Activated CD4-positive, alpha-beta T cell treated with anti-CD3 and anti-CD28 coated beads for 48 hours (primary cell): Measurements from ENCODE around the gene ADGRB2.

Experiments
- DNase-seq: peaks from one replicate; pipeline ENCODE4 v3.0.0-alpha.2; 2020

Gene ADGRB2

GRCh38 chr1:31763671-31764311, 349 bp downstream of the ADGRB2 start:
- no peak for DNase-seq

DNA sequence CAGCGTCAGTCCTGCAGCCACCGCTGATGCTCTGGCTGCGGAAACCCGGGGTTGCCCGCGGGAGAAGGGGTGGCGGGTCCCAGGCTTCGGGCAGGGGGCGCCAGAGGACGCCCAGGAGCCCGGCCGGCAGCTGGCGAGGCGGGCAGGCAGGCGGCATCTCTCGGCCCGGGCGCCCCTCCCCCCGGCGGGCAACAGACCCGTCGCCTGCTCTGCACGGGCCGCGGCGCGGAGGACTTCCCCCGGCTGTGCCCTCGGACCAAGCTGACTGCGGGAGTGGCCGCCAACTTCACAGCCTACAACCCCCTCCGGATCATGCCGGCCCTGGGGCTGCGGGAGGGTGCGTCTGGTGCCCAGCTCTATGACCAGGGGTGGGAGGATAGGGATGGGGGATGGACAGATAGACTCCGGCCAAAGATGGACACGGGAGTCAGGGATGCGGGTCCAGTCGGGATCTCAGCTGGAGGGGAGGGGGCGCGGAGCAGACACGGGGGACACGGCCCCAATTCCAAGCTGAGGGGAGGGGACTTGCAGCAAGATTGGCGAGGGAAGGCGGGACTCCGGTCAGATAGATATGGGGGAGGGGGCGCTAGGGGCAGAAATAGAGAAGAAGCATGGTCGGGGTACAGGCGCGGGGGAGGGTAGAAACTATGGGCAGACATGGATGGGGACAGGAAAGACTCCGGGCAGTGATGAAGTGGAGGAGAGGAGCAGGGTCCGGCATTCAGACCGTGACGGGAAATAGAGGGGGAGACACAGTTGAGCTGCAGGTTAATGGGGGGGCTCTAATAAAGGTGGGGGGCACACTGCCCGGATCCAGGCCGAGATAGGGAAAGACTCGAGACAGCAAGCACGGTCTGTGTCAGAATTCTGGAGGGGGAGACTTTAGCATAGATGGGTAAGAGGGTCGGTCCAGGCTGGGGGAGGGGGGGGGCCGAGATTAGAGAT, 1.1 kb downstream of the ADGRB2 start:
- peak; percentile 78 for DNase-seq

DNA sequence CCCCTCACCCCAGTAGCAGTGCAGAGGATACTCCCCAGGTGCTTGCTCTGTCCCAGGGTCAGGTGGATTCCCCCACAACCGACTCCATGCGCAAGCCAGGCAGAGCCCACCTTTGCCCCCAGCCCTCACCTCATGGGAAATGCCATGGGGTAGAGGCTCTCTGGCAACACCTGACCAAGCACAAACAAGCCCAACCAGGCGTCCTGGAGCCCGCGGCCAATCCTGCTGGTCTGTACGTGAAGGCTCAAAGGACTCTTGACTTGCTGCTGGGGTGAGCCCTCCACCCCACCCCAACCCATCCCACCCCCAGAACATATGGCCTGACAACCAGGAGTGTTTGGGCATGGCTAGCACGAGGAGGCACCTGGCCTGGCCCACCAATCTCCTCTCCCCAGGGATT, 1.8 kb downstream of the ADGRB2 start:
- no peak for DNase-seq

- DNase-seq, result no peak
Observed at GRCh38 chr1:31761883-31762282, 2.3 kb downstream of the ADGRB2 start.

DNA sequence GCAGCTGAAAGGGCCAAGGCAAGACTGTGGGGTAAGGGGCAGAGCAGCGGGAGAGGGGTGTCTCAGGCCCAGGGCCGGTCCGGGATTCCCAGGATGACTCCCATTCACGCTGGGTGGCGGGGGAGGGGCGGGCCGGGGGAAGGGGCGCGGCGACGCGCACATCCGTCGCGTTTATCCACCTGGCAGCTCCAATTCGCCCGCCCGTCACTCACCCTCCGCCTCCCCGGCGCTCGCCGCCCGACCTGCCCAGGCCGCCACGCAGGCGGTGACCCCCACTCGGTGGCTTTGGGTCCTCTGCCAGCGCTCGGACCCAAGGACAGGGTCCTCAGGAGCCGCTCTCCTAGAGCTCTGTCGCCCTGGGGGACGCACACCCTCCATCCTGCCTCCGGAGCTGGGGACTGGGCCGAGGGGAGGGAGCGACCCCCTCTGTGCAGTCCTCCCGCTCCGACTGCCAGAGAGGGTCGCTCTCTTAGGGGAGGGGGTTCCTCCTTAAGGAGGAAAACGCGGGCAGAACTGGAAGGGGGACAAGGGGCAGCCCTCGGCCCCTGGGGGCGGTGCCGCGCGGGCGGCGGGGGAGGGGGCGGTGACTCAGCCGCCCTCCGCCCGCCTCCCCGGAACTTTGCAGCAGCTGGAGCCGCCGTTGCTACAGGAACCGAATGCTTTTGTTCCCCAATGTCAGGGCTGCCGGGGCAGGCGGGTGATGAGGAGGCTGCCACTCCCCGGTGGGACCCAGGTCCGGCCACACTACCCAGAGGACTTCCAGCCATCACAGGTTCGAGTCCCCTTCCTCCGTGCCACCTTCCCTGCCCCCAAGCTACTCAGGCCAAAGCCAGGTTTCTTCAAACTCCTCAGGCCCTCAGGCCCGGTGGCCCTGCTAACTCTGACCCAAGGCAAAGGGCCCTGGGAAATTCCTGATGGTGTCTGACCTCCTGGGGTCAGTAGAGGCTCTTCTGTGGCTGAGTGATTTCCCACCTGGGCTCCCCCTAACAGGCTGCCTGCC, 3.4 kb downstream of the ADGRB2 start:
- DNase-seq, result peak; percentile 63

DNA sequence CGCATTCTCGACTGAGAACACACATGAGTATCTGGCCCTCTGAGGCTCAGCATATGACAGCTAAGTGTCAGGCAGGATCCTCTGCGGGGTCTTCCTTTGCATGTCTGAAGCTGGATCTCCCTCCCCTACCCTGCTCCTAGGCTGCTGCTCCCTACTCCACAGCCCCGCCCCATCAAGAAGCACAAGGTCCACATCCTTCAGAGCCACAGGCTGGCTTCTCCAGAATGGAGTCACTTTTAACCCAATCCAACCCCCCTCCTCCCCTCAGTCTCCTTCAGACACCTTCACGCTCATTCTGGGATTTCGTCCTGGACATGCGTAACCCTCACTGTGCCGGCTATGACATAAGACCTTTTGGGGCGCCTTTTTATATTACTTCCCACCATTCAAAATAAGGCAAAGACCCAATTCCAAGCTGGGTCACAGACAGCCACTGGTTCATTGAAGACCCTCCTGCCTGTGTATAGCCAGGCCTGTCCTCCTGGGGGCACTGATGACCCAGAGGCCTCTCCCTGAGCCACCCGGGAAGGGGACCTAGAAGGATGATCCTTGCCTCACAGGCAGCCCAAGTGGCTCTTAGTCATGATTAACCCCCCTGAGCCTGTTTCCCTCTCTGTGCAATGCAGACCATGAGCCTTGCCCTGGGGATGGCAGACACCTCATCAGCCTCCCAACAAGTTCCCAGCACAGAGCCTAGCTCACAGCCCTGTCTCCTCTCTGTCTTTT, 4.7 kb downstream of the ADGRB2 start:
- DNase-seq, result no peak

DNA sequence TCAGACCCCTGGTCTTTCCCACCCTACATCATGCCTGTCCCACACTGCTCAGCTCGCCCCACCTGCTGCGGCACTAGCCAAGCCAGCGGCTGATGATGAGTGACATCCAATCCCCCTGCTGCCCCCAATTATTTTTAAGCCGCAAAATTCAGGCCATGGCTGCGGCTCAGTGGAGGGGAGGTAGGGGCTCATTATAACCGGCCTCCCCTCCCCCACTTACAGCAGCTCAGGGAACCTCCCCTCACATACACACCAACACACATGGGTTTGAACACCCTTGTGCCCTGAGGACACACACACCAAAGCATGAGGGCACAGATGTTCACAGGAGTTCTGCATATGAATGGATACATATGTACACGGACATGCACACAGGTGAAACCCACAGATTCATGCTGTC, 5.3 kb downstream of the ADGRB2 start:
- DNase-seq, result no peak

- no peak for DNase-seq
Observed at GRCh38 chr1:31757989-31758388, 6.2 kb downstream of the ADGRB2 start.

DNA sequence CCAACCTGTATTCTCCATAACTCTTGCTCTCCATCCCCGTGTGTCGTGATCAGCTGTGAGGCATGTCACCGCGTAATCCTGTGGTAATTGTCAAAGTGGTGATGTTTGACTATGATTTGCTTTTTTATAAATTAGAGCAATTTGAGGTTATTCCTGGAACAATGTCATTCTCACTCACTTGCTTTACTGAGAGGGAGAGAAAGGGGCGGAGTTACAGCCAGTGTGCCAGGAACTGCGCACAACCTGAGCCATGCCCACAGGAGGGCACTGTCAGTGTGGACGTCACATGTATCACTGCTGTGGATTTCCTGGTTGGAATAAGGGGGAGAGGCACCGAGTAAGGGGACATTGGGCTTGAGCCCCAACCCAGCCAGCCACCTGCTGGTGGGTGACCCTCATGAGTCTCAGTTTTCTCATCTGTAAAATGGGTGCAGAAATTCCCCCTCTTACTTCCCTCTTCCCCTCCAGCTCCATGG, 6.9 kb downstream of the ADGRB2 start:
- no peak for DNase-seq

GRCh38 chr1:31756578-31756977, 7.6 kb downstream of the ADGRB2 start:
- DNase-seq, result no peak

DNA sequence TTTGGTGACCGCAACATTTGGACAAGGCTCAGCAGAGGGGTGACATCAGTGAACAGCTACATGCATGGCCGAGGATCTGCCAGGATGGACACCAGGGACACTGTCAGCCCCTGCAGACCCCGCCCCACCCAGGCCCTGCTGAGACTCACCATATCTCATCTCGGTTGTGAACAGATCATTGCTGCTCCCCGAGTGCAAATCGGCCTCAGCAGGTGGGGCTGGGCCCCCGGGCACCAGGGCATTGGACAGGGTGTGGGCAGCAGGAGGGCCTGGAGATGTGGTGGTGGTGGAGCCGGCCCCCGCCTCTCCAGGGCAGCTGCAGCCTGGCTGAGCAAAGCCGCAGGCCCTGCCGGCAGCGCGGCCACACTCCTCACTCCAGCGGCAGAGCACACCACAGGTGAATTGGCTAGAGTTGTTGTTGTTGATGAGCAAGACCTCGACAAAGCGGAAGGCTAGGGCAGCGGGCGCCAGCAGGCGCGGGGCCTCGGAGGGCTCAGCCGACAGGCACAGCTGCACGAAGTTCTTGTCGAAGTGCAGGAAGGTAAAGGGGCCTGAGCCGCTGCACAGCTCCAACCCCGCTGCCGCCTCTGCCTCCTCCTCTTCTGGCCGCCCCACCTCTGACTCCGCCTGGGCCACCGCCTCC, 8.2 kb downstream of the ADGRB2 start:
- no peak for DNase-seq

DNA sequence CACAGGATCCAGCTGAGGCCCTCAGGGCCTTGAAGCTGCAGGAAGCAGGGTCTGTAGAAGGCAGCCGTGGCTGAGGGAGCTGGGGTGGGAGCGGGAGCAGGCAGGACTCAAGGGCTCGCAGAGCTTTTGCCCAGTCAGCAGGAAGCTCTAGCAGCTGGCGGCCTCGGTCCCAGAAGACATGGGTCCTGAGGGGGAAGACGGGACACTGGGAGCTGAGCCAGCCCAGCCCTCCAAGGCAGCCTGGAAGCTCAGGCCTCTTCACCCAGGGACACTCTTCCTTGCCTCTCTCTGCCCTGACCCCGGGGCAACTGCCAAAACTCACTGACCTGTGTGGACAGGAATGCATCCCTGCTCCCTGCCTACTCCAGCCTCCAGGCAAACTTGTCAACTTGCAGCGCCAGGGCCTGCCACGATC, 8.9 kb downstream of the ADGRB2 start:
- DNase-seq, result no peak

DNA sequence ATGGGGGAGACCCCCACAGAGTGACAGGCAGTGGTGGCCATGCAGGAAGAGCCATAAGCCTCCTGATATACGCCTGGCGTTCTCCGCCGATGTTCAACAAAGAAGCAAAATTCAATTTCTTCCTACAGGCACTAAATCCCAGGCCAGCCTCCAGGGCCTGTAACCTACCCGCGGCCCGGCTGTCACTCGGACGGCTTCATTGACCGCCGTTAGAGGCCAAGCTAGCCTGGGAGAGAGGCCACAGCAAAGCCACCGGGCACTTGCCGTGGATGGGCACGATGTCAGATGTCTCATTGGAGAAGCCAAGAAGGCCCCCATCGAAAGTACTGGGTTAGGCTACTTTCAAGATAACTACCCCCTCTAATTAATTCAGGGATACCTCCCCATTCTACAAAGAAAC, 9.7 kb downstream of the ADGRB2 start:
- no peak for DNase-seq

DNA sequence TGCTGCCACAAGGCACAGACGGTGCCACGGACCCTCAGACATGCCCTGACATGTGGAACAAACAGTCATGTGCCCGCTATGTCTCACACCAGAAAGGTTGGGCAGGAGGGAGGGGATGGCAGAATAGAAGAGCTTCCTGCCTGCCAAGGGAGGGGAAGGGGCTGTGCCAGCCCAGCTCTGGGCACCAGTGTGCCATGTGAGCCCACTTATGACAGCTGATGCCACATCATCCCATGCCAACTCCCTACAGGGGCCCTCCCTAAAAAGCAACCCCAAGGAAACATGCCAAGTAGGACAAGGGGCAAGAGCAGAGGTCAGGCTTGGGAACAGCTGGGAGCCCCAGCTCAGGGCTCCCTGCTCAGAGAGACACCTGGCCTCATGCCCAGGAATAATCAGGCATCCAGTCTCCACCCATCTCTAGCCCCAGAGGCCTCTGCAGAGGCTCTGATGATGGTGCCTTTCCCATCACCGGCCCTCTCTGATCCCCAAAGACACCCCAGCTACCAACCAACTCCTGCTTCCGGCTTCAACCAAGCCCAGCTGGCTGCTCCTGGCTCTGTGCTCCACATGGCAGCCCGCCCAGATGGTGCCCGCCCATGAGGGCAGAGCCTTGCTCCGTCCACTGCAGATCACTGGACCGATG, 10.3 kb downstream of the ADGRB2 start:
- DNase-seq, result no peak

GRCh38 chr1:31752952-31753475, 11.1 kb downstream of the ADGRB2 start:
- no peak for DNase-seq

DNA sequence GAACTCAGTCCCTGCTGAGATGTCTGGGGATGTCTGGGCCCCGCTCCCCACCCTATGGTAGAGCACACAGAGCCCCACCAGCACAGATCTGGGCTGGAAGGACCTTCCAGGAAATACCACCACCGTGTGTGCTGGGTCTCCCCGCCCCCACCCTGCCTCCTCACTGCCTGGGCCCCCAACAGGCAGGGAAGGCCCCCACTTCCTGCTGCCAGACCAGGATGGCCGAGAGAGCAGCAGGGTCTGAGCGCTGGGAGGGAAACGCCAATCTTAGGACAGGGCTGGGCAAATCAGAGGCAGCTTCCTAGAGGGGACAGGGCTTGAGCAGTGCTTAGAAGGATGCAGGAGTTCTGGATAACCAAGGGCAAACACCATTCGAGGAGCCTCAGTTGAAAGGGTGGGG, 11.9 kb downstream of the ADGRB2 start:
- DNase-seq, result no peak

GRCh38 chr1:31751822-31752241, 12.3 kb downstream of the ADGRB2 start:
- no peak for DNase-seq

DNA sequence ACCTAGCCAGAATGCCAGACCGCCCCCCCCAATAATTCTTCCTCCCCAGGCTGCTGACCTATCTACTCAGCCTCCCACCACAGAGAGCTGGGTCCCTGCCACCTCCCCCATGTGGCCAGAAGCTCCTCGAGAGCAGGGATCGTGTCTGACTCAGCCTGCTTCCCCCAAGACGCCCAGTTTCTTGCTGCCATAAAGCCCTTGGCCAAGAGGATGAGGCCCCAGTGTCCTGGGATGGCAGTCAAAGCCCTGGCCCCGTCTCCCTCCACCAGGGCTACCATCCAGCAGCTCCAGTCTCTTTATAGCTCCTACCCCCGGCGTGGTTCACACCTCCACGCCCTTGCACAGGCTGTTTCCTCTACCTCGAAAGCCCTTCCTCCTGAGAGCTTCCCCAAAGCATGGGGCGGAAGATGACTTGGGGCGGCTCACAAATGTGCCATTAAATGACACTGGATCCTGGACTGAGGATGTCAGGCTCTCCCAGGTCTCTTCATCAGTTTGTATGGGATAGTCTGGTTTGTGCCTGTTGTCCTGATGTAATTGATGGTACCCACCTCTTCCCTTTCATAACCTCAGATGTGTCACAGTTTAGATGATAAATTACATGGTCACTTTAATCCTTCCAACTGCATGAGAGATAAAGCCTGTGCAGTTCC, 13.2 kb downstream of the ADGRB2 start:
- no peak for DNase-seq

- DNase-seq, result no peak
Observed at GRCh38 chr1:31749785-31750735, 14.1 kb downstream of the ADGRB2 start.
